ENCODE measurements around the gene EOMES. TPM values are rescaled to one million over a fixed set of nuclear protein-coding genes. Genes with fewer than 3 reads are reported as not detected.

EOMES gene
- total and polyA plus RNA-seq, 2 donors (not counting 3 experiments of a cell fraction or from before 2014, with no cell fraction given) = not detected

- Histone ChIP-seq H3K4me2 (ENCODE audit: insufficient read depth, low read length) (no peak overlapping the region), H2AFZ (ENCODE audit: low read depth, low read length) (no peak overlapping the region), H3K36me3 (ENCODE audit: control insufficient read depth in 2 of 2, extremely low read depth in 1 of 2, insufficient read depth in 2 of 2, low read length in 2 of 2) (no peaks in the 10 kb centered on the region), H3K27me3 (ENCODE audit: control insufficient read depth in 2 of 2, insufficient read depth in 2 of 2, low read length in 2 of 2) (no peaks in the 10 kb centered on the region), H3K79me2 (ENCODE audit: control insufficient read depth, insufficient read depth, low read length) (no peaks in the 10 kb centered on the region), H3K9me3 (replicated peaks; ENCODE audit: control insufficient read depth, insufficient read depth, low read length) (no peaks in the 10 kb centered on the region), H3K4me3 (replicated peaks in 1 of 3; ENCODE audit: insufficient read depth in 1 of 3, low read depth in 1 of 3, low read length in 3 of 3) (no peak overlapping the region), H3K4me1 (ENCODE audit: control insufficient read depth, extremely low read depth, insufficient read depth, low read length) (no peaks in the 10 kb centered on the region), H3K27ac (ENCODE audit: insufficient read depth, low read depth, low read length) (no peak overlapping the region), H3K9ac (replicated peaks; ENCODE audit: extremely low read depth, insufficient read depth, low read length) (no peak overlapping the region), H3K9me1 (replicated peaks; ENCODE audit: control insufficient read depth, extremely low read depth, insufficient read depth, low read length) (no peaks in the 10 kb centered on the region), H4K20me1 (replicated peaks; ENCODE audit: control insufficient read depth, extremely low read depth, insufficient read depth, low read length) (no peaks in the 10 kb centered on the region)
- FAIRE-seq (no peak), DNase-seq (ENCODE audit: low read depth, low spot score) (no peak)
- dilution Hi-C loops (cut with MboI; ENCODE audit: extremely low pct_ligation_motif_present, low sequenced_read_pairs) = no loop called here
- BruUV-seq (replicated peaks) = no TSS peak
- no peak for TF ChIP-seq EZH2 (IDR thresholded peaks at IDR 0.05; ENCODE audit: borderline replicate concordance, low read depth, low read length, severe bottlenecking)
- TF ChIP-seq JUN (IDR thresholded peaks at IDR 0.05; ENCODE audit: borderline replicate concordance, insufficient read depth, insufficient read length, low read depth) = no peak
- TF ChIP-seq FOS (IDR thresholded peaks at IDR 0.05; ENCODE audit: borderline replicate concordance, insufficient read depth, low read length) = no peak
- no peak for TF ChIP-seq POLR2A (IDR thresholded peaks at IDR 0.05; ENCODE audit: low read depth, low read length)
- no peak for TF ChIP-seq GATA2 (IDR thresholded peaks at IDR 0.05; ENCODE audit: insufficient read depth, insufficient read length, low read depth, low read length)
- TF ChIP-seq MYC (IDR thresholded peaks at IDR 0.05; ENCODE audit: low read depth, low read length) = no peak
- TF ChIP-seq, protein P1, sequence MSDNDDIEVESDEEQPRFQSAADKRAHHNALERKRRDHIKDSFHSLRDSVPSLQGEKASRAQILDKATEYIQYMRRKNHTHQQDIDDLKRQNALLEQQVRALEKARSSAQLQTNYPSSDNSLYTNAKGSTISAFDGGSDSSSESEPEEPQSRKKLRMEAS (IDR thresholded peaks at IDR 0.05; ENCODE audit: insufficient read depth, insufficient read length) = no peak
- CTCF ChIA-PET = interaction anchor here (1.2 to 1.5 kb wide), 2 partner anchors 11 to 12 kb away, joined by 4 to 8 read pairs; no protein-coding TSS in a partner anchor
- POLR2A ChIA-PET = no interaction called here
- intact Hi-C loops (cut with micrococcal nuclease) = no loop called here
Measured at GRCh38 chr3:27670619-27671018, 51.5 kb downstream of the EOMES start.

- Histone ChIP-seq H2AFZ (ENCODE audit: low read depth, low read length) (no peak overlapping the region), H3K36me3 (ENCODE audit: control insufficient read depth in 2 of 2, extremely low read depth in 1 of 2, insufficient read depth in 2 of 2, low read length in 2 of 2) (no peaks in the 10 kb centered on the region), H3K27ac (ENCODE audit: insufficient read depth, low read depth, low read length) (no peak overlapping the region), H3K9me1 (replicated peaks; ENCODE audit: control insufficient read depth, extremely low read depth, insufficient read depth, low read length) (no peaks in the 10 kb centered on the region), H3K79me2 (ENCODE audit: control insufficient read depth, insufficient read depth, low read length) (no peaks in the 10 kb centered on the region), H4K20me1 (replicated peaks; ENCODE audit: control insufficient read depth, extremely low read depth, insufficient read depth, low read length) (no peaks in the 10 kb centered on the region), H3K4me1 (ENCODE audit: control insufficient read depth, extremely low read depth, insufficient read depth, low read length) (no peaks in the 10 kb centered on the region), H3K9ac (replicated peaks; ENCODE audit: extremely low read depth, insufficient read depth, low read length) (no peak overlapping the region), H3K4me2 (ENCODE audit: insufficient read depth, low read length) (no peak overlapping the region), H3K9me3 (replicated peaks; ENCODE audit: control insufficient read depth, insufficient read depth, low read length) (no peaks in the 10 kb centered on the region), H3K27me3 (ENCODE audit: control insufficient read depth in 2 of 2, insufficient read depth in 2 of 2, low read length in 2 of 2) (no peaks in the 10 kb centered on the region), H3K4me3 (replicated peaks in 1 of 3; ENCODE audit: insufficient read depth in 1 of 3, low read depth in 1 of 3, low read length in 3 of 3) (no peak overlapping the region)
- no peak for DNase-seq (ENCODE audit: low read depth, low spot score)
- ChIA-PET POLR2A (no interaction called here), CTCF (interaction anchor here (1.2 to 1.5 kb wide), 2 partner anchors 11 to 12 kb away, joined by 4 to 8 read pairs; no protein-coding TSS in a partner anchor)
- FAIRE-seq = no peak
- TF ChIP-seq CTCF (IDR thresholded peaks at IDR 0.05; ENCODE audit: extremely low read depth in 1 of 2, insufficient read depth in 1 of 2, low read depth in 1 of 2, low read length in 2 of 2) = no peak
- TF ChIP-seq, protein P1 (IDR thresholded peaks at IDR 0.05; ENCODE audit: insufficient read depth, insufficient read length) = no peak
- intact Hi-C loops (cut with micrococcal nuclease) (no loop called here), dilution Hi-C loops (cut with MboI; ENCODE audit: extremely low pct_ligation_motif_present, low sequenced_read_pairs) (no loop called here)
- BruUV-seq (replicated peaks) = no TSS peak
Measured at GRCh38 chr3:27669591-27669990, 52.5 kb downstream of the EOMES start.

Data from endothelial cell of umbilical vein (primary cell).